GM18502 (cell line): ENCODE measurements around the gene B4GALNT1.
"Not testable (repeated sequence)": the region's sequence is repeated elsewhere in the genome, so short reads cannot be mapped to it uniquely, and the experiment has no call there.

Experiments
- ATAC-seq: cut with Tn5 transposase; IDR thresholded peaks from one replicate; pipeline ENCODE4 v1.9.1; 2021; ENCODE audit warnings: mild to moderate bottlenecking; ENCODE audit not compliant: unreplicated experiment, poor library complexity

Gene B4GALNT1

DNA sequence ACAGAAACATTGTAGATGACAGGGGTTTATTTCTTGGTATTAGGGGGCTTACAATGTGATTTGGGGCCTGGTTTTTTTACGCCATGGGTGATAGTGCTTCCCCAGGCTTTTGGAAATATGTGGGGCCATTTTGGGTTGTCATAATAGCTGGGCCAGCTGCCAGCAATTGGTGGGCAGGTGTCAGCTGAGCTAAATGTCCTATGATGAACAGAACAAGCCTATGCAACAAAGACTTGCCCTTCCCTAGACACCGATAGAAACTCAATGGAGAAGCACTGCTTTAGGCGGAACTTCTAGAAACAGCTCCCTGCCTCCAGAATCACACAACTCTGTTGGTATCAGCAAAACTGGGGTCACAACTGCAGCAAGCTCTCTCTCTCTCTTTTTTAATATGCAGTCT is 5.1 kb upstream of the B4GALNT1 start:
- ATAC-seq, result no peak

DNA sequence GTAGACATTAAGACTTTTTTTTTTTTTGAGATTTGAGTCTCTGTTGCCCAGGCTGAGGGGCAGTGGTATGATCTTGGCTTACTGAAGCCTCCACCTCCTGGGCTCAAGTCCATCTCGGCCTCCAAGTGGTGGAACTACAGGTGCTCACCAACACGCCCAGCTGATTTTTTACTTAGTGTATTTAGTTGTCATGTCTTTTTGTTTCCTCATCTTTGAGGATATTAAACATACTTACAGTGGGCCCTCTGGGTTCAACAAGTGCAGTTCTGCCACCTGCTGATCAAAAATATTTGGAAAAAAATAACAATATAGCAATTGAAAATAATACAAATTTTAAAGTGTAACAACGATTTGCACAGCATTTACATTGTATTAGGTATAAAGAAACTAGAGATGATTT is 4.4 kb upstream of the B4GALNT1 start:
- ATAC-seq, result no peak

DNA sequence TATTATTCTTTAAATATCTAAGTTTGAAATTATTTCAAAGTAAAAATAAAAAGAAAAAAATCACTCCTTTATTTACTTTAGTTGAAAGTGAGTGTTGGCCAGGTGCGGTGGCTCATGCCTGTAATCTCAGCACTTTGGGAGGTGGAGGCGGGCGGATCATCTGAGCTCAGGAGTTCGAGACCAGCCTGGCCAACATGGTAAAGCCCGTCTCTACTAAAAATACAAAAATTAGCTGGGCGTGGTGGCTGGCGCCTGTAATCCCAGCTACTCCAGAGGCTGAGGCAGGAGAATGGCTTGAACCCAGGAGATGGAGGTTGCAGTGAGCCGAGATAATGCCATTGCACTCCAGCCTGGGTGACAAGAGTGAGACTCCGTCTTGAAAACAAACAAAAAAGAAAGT is 3.7 kb upstream of the B4GALNT1 start:
- not testable (repeated sequence) for ATAC-seq

DNA sequence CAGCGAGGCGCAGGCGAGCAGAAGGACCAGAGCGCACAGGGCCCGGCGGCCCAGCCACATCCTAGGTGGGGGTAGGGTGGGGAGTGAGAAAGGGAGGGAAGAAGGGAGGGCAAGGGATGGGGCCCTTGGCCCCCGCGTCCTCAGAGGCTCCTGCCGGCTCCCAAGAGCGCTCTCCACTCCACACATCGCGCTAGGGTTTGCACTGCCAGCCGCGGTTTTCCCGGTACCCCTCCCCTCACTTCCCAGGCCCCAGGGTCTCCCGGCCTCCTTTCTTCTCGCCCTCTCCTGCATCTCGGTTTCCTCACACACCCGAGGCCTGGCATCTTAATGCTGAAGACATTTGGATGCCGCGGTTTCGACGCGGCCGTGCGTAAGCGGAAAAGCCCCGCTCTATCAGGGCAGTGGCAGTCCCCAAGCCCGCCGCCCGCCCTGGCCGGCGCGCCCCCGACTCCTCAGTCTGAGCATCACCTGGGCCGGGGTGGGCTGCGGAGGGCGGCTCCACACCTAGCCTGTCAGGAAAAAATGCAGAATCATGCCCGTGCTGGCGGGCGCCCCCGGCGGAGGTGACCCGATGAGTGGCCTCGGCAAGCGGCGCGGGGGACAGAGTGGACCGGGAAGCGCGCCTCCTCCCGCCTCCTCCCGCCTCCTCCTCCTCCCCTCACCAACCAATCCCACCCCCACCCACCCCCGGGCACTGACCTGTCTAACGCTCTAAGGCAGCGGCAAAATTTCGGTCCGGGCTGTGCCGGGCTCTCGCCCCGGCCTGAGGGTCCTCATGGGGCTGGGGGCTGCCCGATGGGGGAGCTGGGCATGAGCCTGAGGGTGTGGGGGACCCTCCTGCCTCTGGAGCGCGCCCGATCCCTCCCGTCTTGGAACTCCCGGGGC is 686 bp downstream of the B4GALNT1 start:
- ATAC-seq, result peak; percentile 4

DNA sequence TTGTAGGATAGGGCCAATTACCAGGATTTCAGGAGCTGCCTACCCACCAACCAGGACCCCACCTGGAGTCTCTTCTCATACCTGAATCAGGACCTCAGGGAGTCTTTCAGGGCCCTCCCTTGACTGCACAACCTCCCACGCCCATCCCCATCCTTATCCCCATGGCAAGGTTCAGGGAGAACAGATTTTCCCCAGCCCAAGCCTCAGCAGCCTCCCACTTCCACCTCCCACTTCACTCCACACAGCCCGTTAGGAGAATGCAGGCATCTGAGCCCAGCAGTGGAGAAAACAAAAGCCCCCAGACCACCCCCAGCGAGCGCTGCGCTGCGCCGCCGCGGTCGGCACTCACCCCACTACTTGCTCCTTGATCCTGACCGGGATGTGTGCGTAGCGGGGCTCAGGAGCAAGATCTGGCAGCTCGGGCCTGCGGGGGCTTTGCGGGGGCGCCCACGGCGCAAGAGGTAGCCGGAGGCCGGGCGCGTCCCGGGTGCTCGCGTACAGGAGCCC is 1.4 kb downstream of the B4GALNT1 start:
- no peak for ATAC-seq

DNA sequence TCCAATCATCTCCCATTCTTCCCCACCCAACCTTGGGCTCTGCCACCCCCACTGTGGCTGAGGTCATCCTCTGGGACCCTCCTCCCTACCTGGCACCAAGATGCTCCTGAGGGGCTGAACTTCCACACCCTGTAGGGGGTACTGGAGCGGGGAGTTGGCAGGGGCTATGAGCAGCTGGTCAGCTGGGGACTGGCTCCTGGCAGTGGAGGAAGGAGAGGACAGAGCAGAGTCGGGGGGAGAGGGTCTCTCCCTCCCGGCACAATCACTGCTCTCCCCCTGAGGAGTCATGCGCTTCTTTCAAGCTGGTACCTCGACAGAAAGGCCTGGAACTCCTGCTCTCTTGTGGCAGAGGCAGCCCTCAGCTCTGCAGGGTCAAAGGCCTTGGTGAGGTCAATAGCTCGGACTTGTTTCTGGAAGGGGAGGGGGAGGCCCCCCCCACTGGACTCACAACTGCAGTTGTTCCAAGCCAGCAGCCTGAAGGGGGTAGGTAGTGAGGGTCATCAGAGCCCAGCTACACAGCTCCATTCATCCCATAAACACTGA is 2.0 kb downstream of the B4GALNT1 start:
- no peak for ATAC-seq

DNA sequence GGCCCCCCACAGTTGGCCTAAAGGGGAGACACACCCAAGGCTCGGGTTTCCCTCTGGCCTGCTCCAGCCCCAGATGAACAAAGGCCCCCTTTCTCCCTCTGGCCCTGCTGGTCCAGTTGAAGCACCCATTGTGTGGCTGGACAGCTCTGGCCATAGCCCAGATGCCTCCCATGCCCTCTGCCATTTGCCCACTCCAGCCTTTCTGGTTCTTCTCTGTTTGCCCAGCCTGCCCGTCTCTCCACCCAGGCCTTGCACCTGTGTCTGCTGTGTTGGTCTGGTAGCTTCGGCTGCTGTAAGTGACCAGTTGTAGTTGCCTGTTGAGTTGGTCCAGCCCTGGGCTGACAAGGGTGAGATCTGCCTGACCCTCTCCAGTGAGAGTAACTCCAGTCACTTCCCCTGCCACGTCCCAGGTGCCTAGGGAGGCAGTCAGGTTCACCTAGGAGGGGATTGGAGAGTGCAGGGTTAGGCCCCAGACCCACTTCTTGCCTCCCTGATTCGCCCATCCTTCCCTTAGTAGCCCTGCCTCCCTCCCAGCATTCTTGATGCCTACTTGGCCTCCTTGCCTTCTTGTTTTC is 3.0 kb downstream of the B4GALNT1 start:
- ATAC-seq, result no peak

DNA sequence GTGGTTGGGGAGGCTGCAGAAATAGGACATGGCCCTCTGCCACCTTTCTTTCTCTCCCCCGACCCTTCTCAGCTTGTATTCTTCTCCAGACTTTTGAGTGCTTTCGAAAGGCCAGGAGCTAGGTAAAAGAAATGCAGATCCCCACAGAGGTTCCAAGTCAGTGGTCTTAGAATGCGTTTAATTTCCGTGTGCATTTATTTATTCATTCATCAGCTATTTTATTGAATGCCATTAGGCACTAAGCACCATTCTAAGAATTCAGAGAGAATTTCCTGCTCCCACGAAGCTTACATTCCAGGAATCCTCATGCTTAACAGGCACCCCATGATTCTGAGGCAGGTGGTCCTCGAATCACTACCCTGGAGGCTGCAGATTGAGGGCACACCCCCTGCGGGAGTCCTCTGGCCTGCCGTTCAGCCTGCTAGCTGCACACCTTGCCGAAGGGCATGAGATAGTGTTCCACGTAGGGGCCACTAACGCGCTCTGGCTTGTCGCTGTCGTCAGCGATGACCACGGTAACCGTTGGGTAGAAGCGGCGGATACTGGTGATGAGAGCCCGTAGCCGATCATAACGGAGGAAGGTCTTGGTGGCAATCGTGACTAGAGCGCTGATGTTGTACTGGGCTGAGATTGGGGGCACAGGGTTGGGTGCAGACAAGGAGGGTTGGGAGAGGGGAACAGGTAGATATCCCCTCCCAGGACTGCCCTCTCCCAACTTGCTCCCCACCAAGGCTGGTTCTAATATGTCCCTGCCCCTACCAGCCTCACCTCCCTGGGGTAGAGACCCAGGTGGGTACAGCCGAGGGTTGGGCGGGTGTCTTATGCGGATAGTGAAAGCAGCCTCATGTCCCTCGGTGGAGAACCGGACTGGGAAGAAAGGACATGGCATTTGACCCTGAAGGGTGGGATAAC is 4.5 kb downstream of the B4GALNT1 start:
- ATAC-seq, result no peak

DNA sequence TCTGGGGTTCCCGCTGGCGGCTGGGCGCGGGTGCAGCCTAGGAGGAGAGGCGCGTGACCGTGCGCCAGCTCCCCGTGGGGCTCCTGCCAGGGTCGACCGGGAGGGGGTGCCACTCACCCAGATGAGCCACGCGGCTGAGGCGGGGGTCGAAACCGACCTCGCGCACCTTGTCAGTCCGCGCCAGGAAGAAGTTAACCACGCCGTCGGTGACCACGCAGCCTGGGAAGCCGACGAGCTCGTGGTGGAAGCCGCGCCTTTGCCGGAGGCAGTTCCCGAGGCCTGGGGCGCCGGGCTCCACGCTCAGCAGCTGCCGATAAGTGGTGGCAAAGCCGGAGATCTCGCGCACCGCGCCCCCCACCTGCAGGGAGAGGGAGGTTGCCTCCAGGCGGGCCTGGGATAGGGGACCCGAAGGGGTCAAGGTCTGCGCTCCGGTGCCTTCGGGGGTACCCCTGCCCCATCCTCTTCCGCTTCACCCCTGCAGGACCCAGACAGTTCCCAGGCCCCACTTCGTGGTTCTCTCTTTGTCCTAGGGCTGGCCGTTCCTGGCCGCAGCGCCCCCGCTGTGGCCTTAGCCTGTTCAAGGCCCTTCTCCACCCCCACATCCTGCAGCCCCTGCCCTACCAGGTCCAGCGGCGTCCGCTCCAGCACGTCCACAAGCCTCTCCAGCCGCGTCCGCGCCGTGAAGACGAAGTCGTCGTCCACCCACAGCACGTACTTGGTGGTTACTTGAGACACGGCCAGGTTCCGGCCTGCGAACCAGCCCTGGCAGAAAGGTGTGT is 5.3 kb downstream of the B4GALNT1 start:
- no peak for ATAC-seq

DNA sequence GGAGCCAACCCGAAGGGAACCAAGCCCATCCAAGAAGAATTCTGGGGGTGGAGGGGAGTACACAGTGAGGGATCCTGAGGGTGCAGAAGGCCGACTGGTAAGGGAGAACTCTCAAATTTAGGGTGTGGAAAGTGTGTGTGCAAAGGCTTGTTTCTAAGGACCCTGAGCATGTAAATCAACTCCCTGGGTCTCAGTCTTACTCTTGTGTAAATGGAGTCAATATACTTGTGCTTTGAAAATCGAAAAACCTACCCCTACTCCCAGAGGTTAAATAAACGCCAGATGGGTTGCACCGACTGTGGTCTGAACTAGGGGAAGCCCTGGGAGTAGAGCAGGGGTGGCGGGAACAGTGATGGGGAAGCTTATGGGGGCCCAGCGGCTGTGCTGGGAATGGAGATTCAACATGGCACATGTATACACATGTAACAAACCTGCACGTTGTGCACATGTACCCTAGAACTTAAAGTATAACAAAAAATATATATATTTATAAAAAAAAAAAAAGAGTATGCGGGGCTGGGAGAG is 6.0 kb downstream of the B4GALNT1 start:
- no peak for ATAC-seq

DNA sequence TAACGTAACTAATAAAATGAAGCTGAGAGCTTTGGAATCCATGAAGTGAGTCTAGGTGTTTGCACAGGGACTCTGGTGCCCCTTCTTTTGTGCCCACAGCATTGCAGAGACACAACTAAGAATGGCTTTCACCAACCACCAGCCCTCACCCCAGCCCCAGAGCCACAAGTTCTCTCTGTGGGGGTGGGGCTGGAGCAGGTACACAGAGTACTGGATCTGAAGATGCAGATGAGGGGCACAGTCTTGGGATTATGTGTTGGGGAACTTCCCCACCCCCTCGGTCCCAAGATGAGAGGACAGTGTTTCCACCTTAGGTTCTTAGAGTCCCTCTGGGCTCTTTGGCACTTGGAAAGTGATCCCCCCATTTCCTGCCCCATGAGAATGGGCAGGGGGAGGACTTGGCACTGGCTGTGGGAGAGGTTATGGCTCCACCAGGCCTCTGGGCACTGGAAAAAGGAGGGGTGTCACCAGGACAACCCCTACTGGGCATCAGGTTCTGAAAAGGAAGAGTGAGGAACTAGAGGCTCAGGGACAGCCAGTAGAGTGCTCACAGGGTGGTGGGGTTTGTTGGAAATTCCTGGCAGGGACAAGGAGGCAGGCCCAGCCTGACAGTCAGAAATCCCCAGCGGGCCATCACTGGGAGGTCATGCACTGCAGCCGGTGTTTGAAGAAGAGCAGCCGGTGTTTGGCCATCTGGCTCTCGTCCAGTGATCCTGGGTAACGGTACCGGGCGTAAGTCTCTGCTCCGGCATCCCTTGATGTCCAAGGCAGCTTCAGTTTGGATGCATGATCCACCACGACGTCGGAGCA is 6.7 kb downstream of the B4GALNT1 start:
- ATAC-seq, result no peak

DNA sequence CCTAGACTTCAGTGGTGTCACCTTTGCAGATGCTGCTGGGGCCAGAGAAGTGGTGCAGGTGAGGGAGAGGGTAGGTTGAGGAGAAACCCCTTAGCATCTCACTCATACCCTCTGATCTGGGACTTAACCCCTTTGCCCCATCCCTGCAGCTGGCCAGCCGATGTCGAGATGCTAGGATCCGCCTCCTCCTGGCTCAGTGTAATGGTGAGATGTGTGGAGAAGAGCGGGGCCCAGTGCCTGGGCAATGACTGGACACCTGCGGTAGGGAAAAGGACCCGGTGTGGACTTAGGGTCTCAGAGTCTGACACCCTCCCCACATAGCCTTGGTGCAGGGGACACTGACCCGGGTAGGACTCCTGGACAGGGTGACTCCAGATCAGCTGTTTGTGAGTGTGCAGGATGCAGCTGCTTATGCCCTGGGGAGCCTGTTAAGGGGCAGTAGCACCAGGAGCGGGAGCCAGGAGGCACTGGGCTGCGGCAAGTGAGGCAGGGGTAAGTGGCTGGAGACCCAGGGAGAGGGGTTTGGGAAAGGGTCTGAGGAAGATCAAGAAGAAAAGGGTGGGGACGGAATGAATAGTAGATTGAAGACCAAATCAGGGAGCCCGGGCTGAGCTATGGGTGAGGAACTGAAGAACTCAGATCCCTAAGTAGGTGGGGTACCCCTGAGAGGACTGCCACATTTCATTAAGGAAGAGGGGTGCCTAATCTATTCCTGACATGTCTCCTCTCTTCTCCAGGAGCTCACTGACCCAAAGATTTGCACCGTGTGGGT is 7.6 kb downstream of the B4GALNT1 start:
- no peak for ATAC-seq

DNA sequence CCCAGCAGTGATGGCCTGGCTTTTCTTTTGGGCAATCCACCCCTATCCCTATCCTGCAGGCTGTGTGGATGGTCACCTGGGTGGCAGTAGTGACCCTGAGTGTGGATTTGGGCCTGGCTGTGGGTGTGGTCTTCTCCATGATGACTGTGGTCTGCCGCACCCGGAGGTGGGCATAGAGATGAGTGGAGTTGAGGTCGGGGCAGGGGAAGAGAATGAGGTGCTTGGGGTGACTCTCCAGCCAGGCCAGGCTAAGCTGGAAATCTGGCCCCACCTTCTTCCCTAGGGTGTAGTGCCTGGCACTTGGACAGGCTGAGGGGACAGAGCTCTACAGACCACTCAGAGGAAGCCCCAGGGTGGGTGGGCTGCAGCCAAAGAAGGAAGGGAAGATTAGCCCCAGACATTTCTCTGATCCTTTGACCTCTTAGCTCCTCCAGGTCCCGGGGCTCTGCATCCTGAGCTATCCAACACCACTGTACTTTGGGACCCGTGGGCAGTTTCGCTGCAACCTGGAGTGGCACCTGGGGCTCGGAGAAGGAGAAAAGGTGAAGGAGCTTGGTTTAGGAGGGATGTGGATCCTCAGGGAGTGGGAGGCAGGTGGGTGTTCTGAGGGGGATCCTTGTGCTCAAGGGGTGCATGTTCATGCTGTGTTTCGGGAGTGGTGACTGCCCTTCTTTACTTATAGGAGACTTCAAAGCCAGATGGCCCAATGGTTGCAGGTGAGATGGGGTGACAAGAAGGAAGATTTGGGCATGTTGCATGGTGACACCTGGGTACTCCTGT is 8.4 kb downstream of the B4GALNT1 start:
- no peak for ATAC-seq

DNA sequence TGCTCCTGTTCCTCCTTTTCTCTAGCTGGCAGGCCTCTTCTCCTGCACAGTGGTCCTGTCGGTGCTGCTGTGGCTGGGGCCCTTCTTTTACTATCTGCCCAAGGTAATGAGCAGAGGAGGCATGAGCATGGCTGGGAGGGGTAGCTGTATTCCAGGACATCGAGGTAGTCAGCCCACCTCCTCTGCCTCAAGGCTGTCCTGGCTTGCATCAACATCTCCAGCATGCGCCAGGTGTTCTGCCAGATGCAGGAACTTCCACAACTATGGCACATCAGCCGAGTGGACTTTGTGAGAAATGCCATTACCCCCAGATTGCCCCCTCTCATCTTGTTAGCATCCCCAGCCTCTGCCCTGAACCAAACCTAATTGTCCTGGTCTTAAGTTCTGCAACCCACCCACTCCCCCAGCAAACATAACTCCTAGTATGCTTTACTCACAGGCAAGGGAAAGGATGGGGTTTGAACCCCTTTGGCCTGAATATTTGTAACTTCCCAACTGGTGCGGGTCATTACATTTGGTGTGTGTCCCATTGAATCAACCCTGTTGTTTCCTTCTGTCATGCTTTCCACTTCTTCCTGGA is 9.1 kb downstream of the B4GALNT1 start:
- no peak for ATAC-seq

DNA sequence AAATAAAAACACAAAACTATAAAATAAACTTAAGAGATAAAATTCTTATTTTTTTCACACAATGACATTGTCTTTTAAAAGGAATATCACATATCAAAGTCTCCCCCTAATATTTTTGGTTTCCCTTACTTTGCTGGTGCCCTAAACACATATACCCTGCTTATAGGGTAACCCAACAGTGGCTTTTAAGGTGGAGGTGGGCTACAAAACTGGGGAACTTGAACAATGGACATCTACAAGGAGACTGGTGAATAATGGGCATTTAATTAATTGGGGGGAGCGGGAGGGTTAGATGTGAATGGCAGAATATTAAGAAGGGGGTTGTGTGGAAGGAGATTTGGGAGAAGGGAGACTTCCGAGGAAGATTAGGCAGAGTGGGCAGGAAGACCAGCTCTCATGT is 9.6 kb downstream of the B4GALNT1 start:
- no peak for ATAC-seq

DNA sequence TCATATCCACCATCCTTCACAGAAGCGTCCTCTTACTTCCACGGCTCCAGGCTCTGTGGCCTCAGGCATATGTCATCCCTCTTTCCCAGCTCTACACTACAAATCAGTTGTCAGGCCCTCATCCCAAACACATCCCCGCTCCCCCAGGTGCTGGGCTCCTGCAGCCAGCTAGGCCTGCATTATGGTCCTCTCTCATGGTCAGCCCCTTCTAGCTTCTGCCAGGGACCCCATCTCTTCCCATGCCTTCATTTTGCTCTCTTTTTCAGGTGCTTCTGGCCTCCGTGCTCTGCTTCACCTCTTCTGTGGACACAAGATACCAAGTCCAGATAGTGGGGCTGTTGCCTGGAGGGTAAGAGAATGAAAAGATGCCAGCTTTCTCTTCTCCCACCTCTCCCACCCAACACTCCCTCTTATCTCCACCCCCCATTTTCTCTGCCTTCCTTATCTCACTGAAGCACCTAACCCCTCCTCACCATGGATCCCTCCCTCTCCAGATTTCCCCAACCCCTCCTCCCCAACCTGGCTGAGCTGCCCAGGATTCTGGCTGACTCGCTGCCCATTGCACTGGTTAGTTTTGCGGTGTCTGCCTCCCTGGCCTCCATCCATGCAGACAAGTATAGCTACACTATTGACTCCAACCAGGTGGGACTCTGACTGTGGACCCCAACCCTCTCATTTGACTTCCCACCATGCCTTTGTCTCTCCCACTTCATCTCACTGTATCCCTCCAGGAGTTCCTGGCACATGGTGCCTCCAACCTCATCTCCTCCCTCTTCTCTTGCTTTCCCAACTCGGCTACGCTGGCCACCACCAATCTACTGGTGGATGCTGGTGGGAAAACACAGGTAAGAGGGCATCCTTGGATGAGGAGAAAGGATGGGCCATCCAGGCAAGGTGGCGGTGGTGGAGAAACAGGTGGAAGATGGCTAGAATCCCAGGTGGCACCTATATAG is 10.4 kb downstream of the B4GALNT1 start:
- ATAC-seq, result no peak
